HG03025 (cell line): ENCODE measurements around the gene RDH16.
"Not testable (repeated sequence)": the region's sequence is repeated elsewhere in the genome, so short reads cannot be mapped to it uniquely, and the experiment has no call there.

Experiments used
- ATAC-seq: cut with Tn5 transposase; IDR thresholded peaks from one replicate; pipeline ENCODE4 v1.9.1; 2021; ENCODE audit warnings: mild to moderate bottlenecking, moderate library complexity; ENCODE audit not compliant: unreplicated experiment, low FRiP score

RDH16 gene

DNA sequence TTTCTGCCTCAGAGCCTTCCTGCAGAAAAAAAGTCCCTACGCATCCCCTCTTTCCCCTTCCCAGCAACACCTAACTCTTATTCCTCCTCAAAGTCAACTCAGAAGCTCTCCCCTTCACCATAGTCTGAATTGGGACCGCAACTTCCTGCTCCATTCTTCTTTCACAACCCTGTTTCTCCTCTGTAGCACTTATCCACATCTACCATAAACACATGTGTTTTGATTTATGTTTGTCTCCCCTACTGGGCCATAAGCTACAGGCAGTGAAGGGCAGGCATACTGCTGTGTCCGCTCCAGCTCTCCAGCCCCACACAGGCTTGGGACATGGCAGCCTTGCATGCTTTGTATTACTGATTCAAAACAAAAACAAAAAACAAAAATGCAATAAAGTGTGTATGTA is 29.1 kb downstream of the RDH16 start:
- ATAC-seq, result no peak

GRCh38 chr12:56927281-56927680 is 30.1 kb downstream of the RDH16 start:
- no peak for ATAC-seq

DNA sequence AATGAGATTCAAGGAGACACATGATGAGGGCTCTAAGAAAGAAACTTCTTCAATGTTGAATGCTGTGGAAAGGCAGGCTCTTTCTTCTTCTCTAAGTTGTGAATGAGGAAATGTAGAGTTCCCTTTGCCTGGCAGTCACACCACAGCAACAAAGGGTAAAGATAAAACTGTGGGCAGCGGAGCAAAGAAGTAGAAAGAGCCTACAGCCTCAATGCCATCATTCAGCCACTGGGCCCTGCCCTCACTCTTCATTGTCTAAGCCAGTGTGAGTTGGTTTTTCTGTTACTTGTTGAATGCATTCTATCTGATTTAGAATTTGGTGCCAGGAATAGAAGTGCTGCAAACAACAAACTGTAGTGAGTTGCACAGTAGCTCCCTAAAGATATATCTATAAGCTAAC is 35.4 kb downstream of the RDH16 start:
- no peak for ATAC-seq

DNA sequence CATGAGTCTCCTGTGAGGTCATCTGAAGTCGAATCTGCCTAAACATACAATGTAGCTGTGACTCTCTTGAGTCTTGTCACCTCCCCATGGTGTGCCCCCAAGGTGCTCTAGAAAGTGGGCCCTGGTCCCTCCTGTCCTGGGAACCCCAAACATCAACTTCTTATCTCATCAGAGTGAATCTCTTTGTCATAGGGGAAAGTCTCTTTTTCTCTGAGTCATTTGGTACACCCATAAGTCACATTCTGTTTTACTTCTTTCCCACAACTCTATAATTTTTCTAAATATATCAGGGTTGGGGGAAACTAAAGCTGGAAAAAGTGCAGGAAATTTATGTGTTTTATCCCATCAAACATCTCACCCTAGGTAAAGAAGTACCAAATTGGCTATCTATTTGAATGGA is 36.1 kb downstream of the RDH16 start:
- ATAC-seq, result no peak

GRCh38 chr12:56918139-56918538 is 39.3 kb downstream of the RDH16 start:
- not testable (repeated sequence) for ATAC-seq

DNA sequence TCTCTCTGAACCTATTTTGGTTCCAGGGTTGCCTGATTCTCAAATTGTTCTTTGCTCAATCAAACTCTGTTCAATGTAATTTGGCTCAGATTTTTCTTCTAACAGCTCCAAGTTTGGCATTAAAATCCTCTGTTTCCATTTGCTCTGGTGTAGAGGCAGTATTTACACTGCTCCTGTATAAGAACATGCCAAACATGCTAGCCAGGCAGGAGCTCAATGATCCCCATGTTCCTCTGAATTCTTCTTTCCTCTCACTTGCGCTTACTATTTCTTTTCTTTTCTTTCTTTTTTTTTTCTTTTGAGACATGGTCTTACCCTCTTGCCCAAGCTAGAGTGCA is 40.4 kb downstream of the RDH16 start:
- ATAC-seq, result no peak

DNA sequence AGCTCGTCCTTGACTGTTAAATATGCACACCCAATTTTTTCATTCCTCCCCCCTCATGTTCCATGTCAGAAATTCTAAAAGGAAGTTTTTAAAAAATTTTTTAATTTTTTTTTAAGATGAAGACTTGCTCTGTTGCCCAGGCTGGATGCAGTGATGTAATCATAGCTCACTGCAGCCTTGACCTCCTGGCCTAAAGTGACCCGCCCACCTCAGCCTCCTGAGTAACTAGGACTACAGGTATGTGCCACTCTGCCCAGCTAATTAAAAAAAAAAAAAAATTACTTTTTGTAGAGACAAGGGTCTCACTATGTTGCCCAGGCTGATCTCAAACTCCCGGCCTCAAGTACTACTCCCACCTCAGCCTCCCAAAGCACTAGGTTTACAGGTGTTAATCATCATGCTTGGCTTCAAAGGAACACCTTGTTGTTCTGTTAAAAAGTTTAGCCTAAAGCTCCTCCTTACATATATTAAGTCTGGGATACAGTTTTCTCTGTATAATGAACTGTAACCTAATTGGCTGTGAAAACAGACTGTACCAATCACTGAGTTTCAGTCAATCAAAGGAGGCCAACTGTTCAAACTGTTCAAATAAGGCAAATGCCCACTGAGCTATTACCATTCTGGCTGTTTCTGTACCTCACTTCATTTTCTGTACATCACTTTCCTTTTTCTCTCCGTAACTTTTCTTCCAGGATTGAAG is 41.0 kb downstream of the RDH16 start:
- no peak for ATAC-seq

- no peak for ATAC-seq
Observed at GRCh38 chr12:56914724-56915123, 42.7 kb downstream of the RDH16 start.

- ATAC-seq, result no peak
Observed at GRCh38 chr12:56914256-56914655, 43.2 kb downstream of the RDH16 start.

- not testable (repeated sequence) for ATAC-seq
Observed at GRCh38 chr12:56909403-56909802, 48.0 kb downstream of the RDH16 start.

DNA sequence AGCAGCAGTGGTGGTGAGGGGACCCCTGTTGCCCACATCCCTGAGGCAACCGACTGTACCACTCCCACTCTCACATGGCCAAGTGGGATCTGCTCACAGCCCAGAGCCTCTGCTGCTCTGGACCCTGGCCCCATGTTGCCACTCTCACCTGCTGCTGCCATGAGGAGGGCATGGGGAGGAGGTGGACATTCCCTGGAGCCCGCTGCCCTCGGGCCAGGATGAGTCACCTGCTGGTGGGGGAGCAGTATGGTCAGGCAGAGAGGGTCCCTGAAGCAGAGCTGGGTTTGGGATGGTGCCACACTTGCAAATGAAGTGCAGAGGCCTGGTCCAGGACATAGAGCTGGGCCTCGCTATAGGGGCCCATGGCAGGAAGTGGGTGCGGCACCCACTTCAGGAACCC is 49.3 kb downstream of the RDH16 start:
- no peak for ATAC-seq

- no peak for ATAC-seq
Observed at GRCh38 chr12:56905852-56906251, 51.6 kb downstream of the RDH16 start.

DNA sequence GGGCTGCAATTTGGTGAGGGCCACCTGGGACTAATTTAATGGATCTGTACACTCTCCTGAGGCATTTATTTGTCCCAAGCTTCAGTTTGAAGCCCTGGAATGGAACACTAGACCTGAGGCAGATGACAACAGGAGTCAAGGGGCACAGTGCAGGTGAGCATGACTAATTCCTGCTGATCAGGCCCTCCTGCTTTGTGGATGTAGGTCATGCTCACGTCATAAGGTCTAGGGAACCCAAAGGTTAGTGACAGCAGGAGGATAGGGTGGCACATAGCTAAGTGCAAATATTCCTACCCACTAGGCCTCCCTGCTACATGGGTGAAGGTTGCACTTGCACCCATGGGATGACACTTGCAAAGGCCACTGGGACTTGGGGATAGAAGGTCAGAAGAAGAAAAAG is 54.0 kb downstream of the RDH16 start:
- ATAC-seq, result no peak
